GM23248 (cell line): ENCODE measurements around the gene RAB37.

Experiments
- EZH2 ChIP-seq: fragments of 200-600 bp; sonication (generic); IDR thresholded peaks from 2 replicates; pipeline ENCODE4 v1.6.1; 2018; ENCODE audit warnings: antibody characterized with exemption, mild to moderate bottlenecking; ENCODE audit not compliant: insufficient read depth, poor library complexity, severe bottlenecking
- EZH2phosphoT487 ChIP-seq: fragments of 200-600 bp; sonication (generic); IDR thresholded peaks from 2 replicates; pipeline ENCODE4 v1.6.1; 2018; ENCODE audit warnings: antibody characterized with exemption, moderate library complexity, mild to moderate bottlenecking, low read depth; ENCODE audit not compliant: insufficient read depth

GRCh38 chr17:74776990-74777389, 39.9 kb downstream of the RAB37 start:
- TF ChIP-seq EZH2 = no peak
- no peak for TF ChIP-seq EZH2phosphoT487
